CD4-positive, alpha-beta T cell (primary cell): ENCODE data around the gene KCNK3. TPM values are rescaled to one million over a fixed set of nuclear protein-coding genes. Genes with fewer than 3 reads are reported as not detected.

Experiments used
- ATAC-seq: fragments of 200-7000 bp; cut with Tn5 transposase; one replicate; pipeline ENCODE4 v1.10.0; 2022; ENCODE audit warnings: mild to moderate bottlenecking; ENCODE audit not compliant: poor library complexity
- CTCF ChIA-PET: fragments of 350-600 bp; sonication (Branson Sonifier 250); formaldehyde crosslinking; loops from one replicate; lab custom pipeline; 2021; ENCODE audit warnings: antibody characterized with exemption, inconsistent platforms; lab: Charles Lee
- POLR2A ChIA-PET: fragments of 350-600 bp; sonication (Branson Sonifier 250); formaldehyde crosslinking; loops from one replicate; lab custom pipeline; 2021; ENCODE audit warnings: antibody characterized with exemption, inconsistent platforms; lab: Charles Lee
- DNase-seq, 14 experiments: peaks; one replicate each; pipeline ENCODE4 v3.0.0-alpha.2; 2013 to 2020; ENCODE audit warnings: mixed read lengths in 2 of 14
- H3K27ac ChIP-seq, 2 donors: one replicate each; pipeline versions ENCODE4 v1.5.1 to v1.7.0; 2013; ENCODE audit warnings: low read length in 2 of 2, low read depth in 1 of 2, mild to moderate bottlenecking in 1 of 2
- H3K27me3 ChIP-seq, 2 experiments: 1 replicate in 1 of 2; 2 replicates in 1 of 2; pipeline versions ENCODE4 v1.6.1 to v1.7.0; 2013; ENCODE audit warnings: low read length in 2 of 2, control low read depth in 1 of 2, mild to moderate bottlenecking in 1 of 2, moderate library complexity in 1 of 2; ENCODE audit not compliant: insufficient read depth in 2 of 2, control insufficient read depth in 1 of 2
- H3K36me3 ChIP-seq: one replicate; pipeline ENCODE4 v1.6.1; 2013; ENCODE audit warnings: low read length, control low read depth; ENCODE audit not compliant: insufficient read depth
- H3K4me1 ChIP-seq: one replicate; pipeline ENCODE4 v1.6.1; 2013; ENCODE audit warnings: low read length, control low read depth; ENCODE audit not compliant: insufficient read depth
- H3K4me3 ChIP-seq: one replicate; pipeline ENCODE4 v1.5.1; 2013; ENCODE audit warnings: mild to moderate bottlenecking, low read length, moderate library complexity
- H3K9me3 ChIP-seq, 2 experiments: 1 replicate in 1 of 2; 2 replicates in 1 of 2; pipeline versions ENCODE4 v1.6.1 to v1.7.0; 2013; ENCODE audit warnings: low read length in 2 of 2, mild to moderate bottlenecking in 2 of 2, control low read depth in 1 of 2, moderate library complexity in 1 of 2; ENCODE audit not compliant: control insufficient read depth in 1 of 2, insufficient read depth in 1 of 2
- H3K27ac Mint-ChIP-seq: one replicate; pipeline ENCODE4 v1.8.0; 2020; ENCODE audit warnings: mixed read lengths
- H3K27me3 Mint-ChIP-seq: one replicate; pipeline ENCODE4 v1.8.0; 2021; ENCODE audit warnings: mixed read lengths
- H3K36me3 Mint-ChIP-seq: one replicate; pipeline ENCODE4 v1.8.0; 2021; ENCODE audit warnings: low read depth, mixed read lengths
- H3K4me1 Mint-ChIP-seq: one replicate; pipeline ENCODE4 v1.8.0; 2021; ENCODE audit warnings: low read depth, mixed read lengths
- H3K4me3 Mint-ChIP-seq: one replicate; pipeline ENCODE4 v1.8.0; 2020; ENCODE audit warnings: mild to moderate bottlenecking, mixed read lengths
- H3K9me3 Mint-ChIP-seq: one replicate; pipeline ENCODE4 v1.8.0; 2020; ENCODE audit warnings: mixed read lengths
- intact Hi-C, 2 experiments: fragments of 100-400 bp; cut with DNase I in 1 of 2; cut with micrococcal nuclease in 1 of 2; formaldehyde crosslinking; loops; one replicate each; pipeline versions ENCODE4 v1.15.1 to v1.9.0; 2023 to 2025; cut with DNase I, micrococcal nuclease
- total RNA-seq, 174 experiments: library from RNA in 2 of 174; stranded (reverse) in 2 of 174; gene quantifications; one replicate each; pipeline ENCODE4 v1.2.3 and lab custom pipeline; 2021 to 2026
- TF ChIP-seq, protein P1 (sequence below): fragments of 200-600 bp; IDR thresholded peaks from one replicate; pipeline ENCODE4 v1.8.0; 2022; ENCODE audit warnings: antibody characterized with exemption, mild to moderate bottlenecking

The KCNK3 gene
- total RNA-seq, 2 experiments from 2014 or later = not detected

DNA sequence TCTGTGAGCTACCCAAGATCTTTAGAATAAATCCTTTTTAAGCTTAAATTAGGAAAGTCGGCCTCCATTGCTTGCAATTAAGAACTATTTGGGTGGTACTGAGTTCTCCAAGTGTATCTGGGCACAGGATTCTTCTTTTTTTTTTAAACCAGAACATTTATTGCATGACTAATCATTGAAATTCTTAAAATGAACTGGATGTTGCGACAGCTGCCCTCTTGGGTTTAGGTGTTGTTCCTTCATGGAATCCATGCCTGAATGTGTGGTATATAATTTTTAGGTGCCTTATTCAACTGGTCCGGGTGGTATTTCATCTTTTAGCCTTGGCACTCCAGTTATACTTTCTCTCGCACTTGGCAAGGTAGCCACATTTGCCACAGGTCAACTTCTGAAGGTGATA, 14.5 kb upstream of the KCNK3 start:
- H3K4me3 Mint-ChIP-seq = no peak overlapping the region
- Histone ChIP-seq H3K9me3 (no peaks in the 10 kb centered on the region), H3K36me3 (no peaks in the 10 kb centered on the region), H3K27ac (no peak overlapping the region), H3K27me3 (peaks cover 7 to 9% of the 10 kb centered on the region in 2 experiments), H3K4me1 (no peaks in the 10 kb centered on the region), H3K4me3 (no peak overlapping the region)
- no peaks in the 10 kb centered on the region for H3K36me3 Mint-ChIP-seq
- H3K27me3 Mint-ChIP-seq = peaks cover 42% of the 10 kb centered on the region
- no peak overlapping the region for H3K27ac Mint-ChIP-seq
- ATAC-seq (no peak), DNase-seq (no peak)
- CTCF ChIA-PET = no interaction called here
- intact Hi-C loops = no loop called here
- no peaks in the 10 kb centered on the region for H3K9me3 Mint-ChIP-seq
- TF ChIP-seq, protein P1, sequence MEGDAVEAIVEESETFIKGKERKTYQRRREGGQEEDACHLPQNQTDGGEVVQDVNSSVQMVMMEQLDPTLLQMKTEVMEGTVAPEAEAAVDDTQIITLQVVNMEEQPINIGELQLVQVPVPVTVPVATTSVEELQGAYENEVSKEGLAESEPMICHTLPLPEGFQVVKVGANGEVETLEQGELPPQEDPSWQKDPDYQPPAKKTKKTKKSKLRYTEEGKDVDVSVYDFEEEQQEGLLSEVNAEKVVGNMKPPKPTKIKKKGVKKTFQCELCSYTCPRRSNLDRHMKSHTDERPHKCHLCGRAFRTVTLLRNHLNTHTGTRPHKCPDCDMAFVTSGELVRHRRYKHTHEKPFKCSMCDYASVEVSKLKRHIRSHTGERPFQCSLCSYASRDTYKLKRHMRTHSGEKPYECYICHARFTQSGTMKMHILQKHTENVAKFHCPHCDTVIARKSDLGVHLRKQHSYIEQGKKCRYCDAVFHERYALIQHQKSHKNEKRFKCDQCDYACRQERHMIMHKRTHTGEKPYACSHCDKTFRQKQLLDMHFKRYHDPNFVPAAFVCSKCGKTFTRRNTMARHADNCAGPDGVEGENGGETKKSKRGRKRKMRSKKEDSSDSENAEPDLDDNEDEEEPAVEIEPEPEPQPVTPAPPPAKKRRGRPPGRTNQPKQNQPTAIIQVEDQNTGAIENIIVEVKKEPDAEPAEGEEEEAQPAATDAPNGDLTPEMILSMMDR = no peak
- POLR2A ChIA-PET = no interaction called here
- H3K4me1 Mint-ChIP-seq = no peaks in the 10 kb centered on the region

DNA sequence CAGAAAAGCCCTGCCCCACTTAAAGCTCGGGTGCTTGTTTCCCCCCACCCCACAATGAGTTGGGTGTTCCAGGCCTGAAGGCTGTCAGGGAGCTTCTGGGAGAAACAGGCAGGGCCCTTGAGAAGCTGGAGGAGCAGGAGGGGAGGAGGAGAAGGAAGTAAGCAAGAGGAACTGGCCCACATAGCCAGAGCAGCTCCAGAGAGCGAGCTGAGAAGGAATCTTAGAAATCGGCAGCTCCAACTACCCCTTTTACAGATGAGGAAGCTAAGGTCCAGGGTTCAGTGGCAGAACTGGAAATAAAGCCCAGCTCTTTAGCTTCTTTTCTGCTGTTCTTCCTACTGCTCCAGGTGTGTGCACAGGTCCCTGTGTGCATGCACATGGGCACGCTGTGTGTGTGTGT, 12.7 kb upstream of the KCNK3 start:
- intact Hi-C loops = no loop called here
- ATAC-seq (no peak), DNase-seq (no peak)
- H3K27ac ChIP-seq = no peak overlapping the region
- H3K4me1 ChIP-seq = no peaks in the 10 kb centered on the region
- Mint-ChIP-seq H3K27me3 (peaks cover 44% of the 10 kb centered on the region), H3K36me3 (no peaks in the 10 kb centered on the region), H3K9me3 (no peaks in the 10 kb centered on the region), H3K4me1 (no peaks in the 10 kb centered on the region), H3K27ac (no peak overlapping the region), H3K4me3 (no peak overlapping the region)
- ChIA-PET POLR2A (no interaction called here), CTCF (no interaction called here)
- no peaks in the 10 kb centered on the region for H3K36me3 ChIP-seq
- peaks cover 5 to 11% of the 10 kb centered on the region in 2 experiments for H3K27me3 ChIP-seq
- TF ChIP-seq, protein P1 = no peak
- H3K4me3 ChIP-seq = no peak overlapping the region
- no peaks in the 10 kb centered on the region for H3K9me3 ChIP-seq

DNA sequence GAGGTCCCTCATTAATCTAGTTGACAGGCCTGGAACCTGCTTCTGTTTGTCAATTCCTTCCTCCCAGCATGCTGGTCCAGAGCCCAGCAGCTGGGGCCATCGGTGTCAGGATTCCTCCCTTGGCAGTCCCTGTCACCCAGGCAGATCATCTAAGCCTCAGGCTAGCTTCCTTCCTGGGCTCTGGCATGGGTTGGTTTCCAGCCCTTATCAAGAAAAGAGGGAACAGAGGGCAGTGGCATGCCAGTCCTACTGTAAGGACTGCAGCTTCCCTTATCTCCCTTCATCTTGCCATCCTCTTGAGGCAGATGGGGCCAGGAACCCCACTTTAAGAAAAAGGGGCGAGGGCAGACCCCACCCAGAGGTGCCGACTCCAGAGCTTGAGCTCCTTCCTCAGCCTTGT, 10.9 kb upstream of the KCNK3 start:
- TF ChIP-seq, protein P1 = no peak
- Histone ChIP-seq H3K27ac (no peak overlapping the region), H3K4me3 (no peak overlapping the region), H3K36me3 (no peaks in the 10 kb centered on the region), H3K9me3 (no peaks in the 10 kb centered on the region), H3K4me1 (no peaks in the 10 kb centered on the region), H3K27me3 (peaks cover 8 to 11% of the 10 kb centered on the region in 2 experiments)
- H3K27me3 Mint-ChIP-seq = peaks cover 56% of the 10 kb centered on the region
- no peak overlapping the region for H3K27ac Mint-ChIP-seq
- CTCF ChIA-PET = no interaction called here
- no peaks in the 10 kb centered on the region for H3K4me1 Mint-ChIP-seq
- no peaks in the 10 kb centered on the region for H3K9me3 Mint-ChIP-seq
- ATAC-seq (no peak), DNase-seq (no peak)
- no peaks in the 10 kb centered on the region for H3K36me3 Mint-ChIP-seq
- POLR2A ChIA-PET = no interaction called here
- intact Hi-C loops = no loop called here
- no peak overlapping the region for H3K4me3 Mint-ChIP-seq
